SK-N-SH treated with all-trans-retinoic acid at 6 μM for 48 hours (cell line): Measurements from ENCODE around the gene GREB1L.

Source experiments
- ARNTL ChIP-seq: fragments of 450-650 bp; formaldehyde crosslinking; IDR thresholded peaks from 2 replicates; pipeline ENCODE4 v1.5.0; 2020; ENCODE audit warnings: low read depth, mild to moderate bottlenecking, moderate library complexity, borderline replicate concordance
- CSDC2 ChIP-seq: fragments of 250-450 bp; sonication (Bioruptor Pico); IDR thresholded peaks from 2 replicates; pipeline ENCODE4 v1.5.0; 2020; ENCODE audit warnings: mild to moderate bottlenecking, moderate library complexity
- ZFP3 ChIP-seq: fragments of 250-450 bp; sonication (Bioruptor Pico); IDR thresholded peaks from 2 replicates; pipeline ENCODE4 v1.5.0; 2020; ENCODE audit warnings: mild to moderate bottlenecking, moderate library complexity
- TF ChIP-seq, protein P1 (sequence below): fragments of 250-450 bp; sonication (Bioruptor Pico); IDR thresholded peaks from 2 replicates; pipeline ENCODE4 v1.8.0; 2020; ENCODE audit warnings: mild to moderate bottlenecking, moderate library complexity, borderline replicate concordance

GRCh38 chr18:21522530-21522929 is 280.5 kb downstream of the GREB1L start:
- TF ChIP-seq, protein P1, sequence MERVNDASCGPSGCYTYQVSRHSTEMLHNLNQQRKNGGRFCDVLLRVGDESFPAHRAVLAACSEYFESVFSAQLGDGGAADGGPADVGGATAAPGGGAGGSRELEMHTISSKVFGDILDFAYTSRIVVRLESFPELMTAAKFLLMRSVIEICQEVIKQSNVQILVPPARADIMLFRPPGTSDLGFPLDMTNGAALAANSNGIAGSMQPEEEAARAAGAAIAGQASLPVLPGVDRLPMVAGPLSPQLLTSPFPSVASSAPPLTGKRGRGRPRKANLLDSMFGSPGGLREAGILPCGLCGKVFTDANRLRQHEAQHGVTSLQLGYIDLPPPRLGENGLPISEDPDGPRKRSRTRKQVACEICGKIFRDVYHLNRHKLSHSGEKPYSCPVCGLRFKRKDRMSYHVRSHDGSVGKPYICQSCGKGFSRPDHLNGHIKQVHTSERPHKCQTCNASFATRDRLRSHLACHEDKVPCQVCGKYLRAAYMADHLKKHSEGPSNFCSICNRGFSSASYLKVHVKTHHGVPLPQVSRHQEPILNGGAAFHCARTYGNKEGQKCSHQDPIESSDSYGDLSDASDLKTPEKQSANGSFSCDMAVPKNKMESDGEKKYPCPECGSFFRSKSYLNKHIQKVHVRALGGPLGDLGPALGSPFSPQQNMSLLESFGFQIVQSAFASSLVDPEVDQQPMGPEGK = no peak
- no peak for TF ChIP-seq ARNTL (CRISPR knock-in tag)
- TF ChIP-seq CSDC2 = no peak
- no peak for TF ChIP-seq ZFP3 (CRISPR knock-in tag)
